Activated CD4-positive, alpha-beta T cell treated with anti-CD3 and anti-CD28 coated beads, Interleukin-2, amount 50 U/mL, for 16 hours (primary cell): Measurements from ENCODE around the gene SHB.
A peak's percentile ranks its signal among the peaks of the same experiment; 100 is the strongest.

Experiments used
- DNase-seq: peaks from one replicate; pipeline ENCODE4 v3.0.0-alpha.2; 2020

SHB gene

DNA sequence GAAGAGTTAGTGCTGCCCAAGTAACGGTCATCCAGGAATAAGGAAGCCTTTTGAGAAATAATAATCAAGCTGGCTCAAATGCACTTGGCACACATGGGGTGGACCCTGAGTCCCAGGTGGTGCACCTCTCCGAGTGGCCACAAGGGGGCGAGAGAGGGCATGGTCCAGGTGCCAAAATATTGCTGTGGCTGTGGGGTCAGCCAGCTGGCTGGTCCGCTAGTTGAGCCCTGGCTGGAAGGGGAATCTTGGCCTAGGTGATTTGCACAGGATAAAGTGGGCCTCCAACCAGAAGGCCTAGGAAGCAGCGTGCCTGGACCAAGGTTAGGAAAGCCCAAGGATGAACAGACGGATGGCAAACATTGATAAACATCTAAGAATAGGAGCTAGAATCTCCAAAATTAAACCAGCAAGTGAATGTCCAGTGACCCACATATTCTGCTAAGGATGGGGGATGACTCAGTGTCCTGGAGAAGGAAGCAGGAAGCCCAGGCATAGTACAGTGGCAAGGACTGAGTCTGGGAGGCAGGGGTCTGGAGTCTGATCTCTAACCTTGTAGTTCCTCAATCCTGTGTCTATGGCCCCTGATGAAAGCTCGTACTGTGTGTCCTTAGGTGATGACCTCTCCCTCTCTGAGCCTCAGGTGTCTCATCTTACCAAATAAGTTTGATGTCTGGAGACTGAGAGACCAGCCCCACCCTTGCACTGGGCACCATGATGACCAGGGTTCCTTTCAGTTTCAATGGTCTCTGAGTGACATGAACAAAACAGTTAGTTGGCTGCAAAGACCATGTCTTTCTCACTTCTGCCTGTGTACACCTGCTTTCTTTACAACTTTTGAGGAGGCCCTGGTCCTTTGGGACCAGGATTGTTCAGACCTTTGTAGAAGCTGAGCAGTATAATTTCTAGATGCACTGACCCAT is 19.2 kb upstream of the SHB start:
- peak; percentile 66 for DNase-seq

DNA sequence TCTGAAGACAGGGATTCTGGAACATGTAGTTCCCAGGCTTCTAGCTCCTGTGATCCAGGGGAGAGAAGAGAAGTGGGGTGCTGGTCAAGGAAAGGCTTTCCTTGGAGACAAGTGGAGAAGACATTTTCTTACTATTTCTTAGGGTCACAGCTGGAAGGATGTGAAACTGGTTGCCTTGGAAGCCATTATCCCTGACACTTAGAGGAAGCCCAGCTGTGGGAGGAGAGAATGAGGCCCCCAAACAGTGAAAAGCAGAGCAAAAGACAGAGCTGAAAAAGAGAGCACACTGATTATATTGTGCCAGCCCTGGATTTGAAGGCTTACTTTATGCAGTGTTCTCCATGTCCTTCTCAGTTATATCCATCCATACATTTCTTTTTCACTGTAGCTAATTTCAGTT is 17.5 kb upstream of the SHB start:
- no peak for DNase-seq

DNA sequence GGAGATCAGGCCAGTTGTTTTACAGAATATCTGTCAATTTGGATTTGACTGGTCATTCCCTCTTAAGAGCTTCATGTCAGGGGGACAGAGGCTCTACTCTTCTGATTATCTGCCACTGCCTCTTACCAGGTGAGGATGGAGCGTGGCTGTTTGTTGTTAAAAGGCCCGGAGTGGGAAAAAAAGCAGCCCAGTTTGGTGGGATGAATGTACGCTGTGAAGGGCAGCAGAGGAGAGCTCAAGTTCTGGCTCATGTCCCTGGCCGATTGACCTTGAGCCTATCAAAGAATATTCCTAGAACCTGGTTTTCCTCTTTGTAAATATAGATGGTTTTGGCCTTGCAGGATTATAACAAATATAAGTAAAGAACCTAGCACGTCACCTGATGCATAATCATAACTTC is 16.3 kb upstream of the SHB start:
- no peak for DNase-seq

DNA sequence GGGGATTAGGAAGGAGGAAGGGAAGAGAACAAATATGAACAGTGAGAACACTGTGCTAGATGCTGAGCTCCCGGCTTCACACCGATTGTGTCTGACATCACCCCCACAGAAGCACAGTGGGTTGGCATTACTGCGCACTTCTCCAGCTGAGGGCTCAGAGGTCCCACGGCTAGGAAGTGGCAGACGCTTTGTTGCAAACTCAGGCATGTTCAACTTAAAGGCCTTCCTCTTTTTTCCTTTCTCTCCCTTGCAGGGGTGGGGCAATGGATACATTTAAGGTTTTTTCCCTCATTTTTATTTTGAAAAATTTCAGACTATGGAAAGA is 15.5 kb upstream of the SHB start:
- no peak for DNase-seq

DNA sequence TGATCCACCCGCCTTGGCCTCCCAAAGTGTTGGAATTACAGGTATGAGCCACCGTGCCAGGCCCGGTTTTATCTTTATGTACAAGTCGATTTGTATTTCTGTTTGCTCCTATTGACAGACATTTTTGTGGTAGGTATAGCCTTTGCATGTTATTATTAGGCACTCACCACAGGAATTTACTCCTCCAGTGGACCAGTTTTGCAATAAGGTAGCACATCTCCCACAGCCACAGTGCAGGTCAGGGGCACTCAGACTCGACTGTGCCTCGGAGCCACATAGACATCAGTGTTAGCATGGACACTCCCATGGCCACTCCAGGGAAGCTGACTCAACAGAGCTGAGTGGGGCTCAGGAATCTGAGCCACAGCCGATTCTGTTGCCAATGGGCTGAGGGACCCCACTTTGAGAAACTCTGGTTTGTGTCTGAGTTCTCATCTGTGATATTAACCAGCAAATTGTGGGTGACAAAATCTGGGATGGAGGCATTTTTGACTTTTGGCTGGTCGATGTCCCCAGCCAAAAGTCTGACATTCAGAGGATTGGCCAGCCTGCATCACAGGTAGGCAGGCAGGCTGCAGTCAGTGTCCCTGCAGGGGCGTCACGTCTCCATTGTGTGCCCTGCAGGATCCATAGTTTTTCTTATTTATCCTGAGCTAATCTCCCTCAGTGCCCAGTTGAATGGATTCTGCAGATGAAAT is 15.0 kb upstream of the SHB start:
- no peak for DNase-seq

DNA sequence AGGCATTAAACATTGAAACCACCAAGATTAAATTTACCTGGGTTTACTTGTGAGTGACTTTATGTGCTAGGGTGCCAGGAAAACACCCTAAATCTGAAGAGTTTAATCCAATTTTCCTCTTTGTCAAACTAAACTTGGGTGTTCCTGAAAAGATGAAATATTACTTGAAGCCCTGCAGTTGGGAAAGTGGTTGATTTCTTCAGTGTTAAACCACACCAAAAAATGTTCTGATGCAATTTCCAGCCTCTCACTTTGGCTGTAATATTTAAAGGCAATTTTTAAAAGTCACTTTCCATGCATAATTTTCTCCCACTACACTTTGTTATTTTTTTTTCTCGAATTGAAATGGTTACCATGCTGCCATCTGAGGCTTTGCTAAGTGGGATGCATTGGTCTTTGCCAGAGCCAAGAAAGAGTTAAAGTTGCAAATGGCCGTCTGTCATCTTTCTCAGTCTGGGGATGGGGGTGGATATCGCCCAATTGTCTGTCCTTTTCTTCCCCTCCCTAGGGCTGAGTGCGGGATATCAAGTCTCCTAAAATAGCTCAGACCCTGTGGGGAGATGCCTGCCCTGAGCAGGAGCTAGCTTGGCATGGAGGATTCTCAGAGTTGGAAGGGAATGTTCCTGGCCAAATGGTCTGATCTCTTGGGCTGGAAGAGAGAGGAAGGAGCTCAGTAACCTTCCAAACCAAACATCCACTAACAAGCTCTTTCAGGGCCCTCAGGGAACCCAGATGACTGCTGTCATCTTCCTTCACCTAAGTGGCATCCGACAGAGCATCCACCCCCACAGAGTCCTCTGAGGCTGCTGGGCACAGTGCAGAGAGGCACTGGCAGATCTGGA is 13.6 kb upstream of the SHB start:
- no peak for DNase-seq

DNA sequence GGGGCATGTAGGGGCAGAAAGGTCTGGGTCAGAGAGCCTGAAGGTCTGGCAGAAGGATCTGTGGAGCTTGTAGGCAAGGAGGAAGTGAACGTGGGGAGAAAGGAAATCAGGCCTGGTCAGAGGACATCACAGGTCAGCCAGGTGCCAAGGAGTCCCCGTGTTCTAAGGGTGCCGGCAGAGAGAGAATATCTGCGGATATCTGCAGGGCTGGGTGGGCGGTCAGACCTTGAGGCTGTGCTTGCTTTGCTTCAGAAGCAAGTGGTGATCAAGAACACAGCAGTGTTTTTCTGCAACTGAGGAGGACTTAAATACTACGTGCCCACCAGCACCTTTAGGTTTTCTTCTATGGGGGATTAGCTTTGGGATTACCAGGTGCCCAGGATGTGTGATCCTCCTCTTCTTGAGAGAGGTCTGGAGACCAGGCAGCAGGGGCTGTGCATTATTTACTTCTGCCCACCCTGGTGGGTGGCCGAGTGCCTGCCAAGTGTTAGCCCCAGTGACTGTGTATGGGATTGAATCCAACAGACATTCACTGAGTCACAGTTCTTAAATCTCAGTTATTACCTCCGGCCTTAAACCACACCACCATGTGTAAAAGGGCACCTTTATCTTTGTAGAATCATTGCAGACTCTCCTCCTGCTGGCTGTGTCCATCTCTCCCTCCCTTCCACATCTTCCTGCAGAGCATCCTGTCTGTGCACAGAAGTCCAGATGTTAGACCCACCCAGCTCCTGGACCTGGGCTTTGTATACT is 12.5 kb upstream of the SHB start:
- DNase-seq = no peak

DNA sequence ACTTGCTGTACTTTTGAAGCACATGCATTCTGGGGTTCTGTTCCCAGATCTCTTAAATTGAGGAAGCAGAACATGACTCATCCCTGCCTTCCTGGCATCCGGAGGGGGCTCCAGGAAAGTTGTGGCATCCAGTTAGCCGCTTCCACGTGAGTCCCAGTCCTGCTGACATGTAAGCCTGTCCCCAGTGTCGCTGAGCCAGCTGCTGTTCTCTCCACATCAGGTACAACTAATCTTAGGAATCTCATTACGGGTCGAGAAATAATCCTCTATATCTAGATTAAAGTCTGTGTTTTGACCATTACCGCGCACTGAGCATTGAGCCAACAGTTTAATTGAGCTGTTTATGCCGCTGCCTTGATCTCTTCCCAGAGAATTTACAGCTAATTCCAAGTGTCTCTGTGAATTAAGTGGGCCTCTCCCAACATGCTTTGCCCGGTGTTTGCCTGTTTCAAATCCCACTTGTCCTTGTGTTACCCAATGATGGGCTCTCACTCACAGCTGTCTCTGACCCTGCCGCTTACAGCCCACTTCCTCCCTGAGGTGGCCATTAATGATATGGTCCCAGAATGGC is 10.5 kb upstream of the SHB start:
- no peak for DNase-seq

DNA sequence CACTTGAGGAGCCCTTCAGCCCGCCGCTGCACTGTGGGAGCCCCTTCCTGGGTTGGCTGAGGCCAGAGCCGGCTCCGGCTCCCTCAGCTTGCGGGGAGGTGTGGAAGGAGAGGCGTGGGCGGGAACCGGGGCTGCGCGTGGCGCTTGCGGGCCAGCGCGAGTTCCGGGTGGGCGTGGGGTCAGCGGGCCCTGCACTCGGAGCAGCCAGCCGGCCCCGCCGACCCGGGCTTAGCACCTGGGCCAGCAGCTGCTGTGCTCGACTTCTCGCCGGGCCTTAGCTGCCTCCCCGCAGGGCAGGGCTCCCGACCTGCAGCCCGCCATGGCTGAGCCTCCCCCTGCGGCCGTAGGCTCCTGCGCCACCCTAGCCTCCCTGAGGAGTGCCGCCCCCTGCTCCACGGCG is 6.2 kb upstream of the SHB start:
- DNase-seq = no peak

DNA sequence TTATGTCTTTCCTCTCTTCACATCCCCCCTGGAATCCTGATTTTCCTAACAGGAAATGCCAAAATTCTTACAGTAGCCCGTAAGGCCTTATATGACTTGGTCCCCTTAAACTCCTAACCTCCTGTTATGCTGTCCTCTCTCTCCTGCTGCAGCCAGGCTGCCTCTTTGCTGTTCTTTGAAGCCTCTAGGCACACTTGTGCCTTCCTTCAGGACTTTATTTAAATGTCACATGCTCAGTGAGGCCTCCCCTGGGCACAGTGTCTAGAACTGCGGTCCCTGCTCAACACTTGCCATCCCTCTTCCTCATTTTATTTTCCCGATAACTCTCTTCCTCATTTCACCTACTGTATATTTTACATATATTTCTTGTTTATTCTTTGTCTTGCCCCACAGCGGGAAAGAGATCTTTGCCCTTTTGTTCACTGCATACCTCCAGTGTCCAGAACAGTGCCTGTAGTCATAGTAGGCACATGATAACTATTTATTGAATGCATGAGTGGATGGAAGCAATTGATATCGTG is 5.5 kb upstream of the SHB start:
- no peak for DNase-seq

DNA sequence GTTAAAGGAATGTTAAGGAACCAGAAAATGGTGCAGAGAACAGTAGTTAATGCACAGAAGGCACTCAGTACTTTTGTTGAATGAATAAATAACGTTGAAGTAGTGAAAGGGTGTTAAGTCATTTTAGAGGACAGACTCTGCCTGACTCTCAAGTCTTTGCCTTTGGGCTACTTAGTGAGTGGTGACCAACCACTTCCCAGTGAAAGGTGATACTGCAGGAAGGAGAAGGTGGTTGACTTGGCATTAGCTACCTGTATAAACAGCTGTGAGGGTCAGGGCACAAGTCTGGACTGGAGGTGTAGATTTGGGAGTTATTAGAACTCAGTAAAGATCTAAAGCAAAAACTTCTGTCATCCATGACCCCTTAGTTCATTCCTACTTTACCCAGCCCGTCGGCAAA is 4.9 kb upstream of the SHB start:
- no peak for DNase-seq

DNA sequence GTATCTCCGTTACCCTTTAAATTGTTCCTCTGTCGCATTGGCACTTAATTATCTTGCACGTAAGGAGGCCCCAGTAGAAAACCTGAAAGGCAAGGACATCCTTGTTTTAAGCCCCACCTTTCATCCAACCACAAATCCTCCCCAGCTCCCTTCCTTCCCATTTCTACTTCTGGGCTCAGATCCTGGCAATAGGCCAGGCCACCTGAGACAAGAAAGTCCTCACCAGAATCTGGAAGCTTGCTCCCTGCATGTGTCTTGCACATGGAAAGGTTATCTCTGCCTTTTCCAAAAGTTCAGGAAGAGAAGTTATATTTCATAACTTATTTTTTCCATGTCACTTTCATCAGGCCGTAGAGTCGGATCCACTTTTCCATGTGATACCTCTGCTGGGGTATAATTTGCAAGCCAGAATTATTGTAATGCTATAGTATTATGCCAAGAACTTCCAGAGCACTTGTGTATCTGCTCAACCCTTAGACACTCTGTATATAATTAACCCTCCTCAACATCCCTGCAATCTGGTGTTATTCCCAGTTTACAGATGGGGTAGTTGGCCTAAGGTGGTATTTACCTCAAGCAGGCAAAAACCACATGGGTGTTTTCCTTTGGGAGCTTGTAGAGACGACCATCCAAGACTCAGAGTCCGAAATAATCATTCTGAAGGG is 2.6 kb upstream of the SHB start:
- no peak for DNase-seq

DNA sequence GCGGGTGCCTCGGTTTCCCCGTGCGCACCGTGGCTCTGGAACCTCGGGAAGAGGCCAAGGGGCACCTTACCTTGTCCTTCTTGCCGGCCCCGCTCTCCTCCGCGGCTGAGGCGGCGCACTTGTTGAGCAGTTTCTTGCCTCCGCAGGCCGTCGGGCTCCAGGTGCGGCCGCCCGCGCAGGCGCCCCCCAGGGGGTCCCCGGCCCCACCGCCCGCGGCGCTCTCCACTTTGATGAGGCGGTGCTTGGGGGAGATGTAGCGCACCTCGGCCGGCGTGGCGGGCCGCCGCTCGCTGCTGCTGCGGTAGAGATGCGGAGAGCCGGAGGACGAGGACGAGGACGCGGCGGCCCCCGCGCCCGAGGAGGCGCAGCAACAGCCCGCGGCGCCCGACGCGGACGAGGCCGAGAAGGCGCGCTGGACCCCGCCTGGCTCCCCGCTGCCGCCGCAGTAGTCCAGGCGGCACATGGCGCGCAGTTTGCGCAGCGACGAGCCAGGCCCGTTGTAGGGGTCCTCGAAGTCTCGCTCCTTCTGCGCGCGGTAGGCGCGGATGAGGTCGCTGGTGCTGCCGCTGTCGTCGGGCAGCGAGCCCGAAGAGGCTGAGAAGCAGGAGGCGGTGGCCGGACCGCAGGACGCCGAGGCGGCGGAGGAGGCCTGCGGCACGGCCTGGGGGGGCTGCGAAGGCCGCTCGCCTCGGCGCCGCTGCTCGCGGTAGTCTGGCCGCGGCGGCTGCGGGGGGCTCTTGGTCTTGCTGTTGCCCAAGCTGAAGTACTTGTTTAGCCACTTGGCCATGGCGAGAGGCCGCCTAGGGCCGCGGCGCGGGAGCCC is 957 bp downstream of the SHB start:
- no peak for DNase-seq

DNA sequence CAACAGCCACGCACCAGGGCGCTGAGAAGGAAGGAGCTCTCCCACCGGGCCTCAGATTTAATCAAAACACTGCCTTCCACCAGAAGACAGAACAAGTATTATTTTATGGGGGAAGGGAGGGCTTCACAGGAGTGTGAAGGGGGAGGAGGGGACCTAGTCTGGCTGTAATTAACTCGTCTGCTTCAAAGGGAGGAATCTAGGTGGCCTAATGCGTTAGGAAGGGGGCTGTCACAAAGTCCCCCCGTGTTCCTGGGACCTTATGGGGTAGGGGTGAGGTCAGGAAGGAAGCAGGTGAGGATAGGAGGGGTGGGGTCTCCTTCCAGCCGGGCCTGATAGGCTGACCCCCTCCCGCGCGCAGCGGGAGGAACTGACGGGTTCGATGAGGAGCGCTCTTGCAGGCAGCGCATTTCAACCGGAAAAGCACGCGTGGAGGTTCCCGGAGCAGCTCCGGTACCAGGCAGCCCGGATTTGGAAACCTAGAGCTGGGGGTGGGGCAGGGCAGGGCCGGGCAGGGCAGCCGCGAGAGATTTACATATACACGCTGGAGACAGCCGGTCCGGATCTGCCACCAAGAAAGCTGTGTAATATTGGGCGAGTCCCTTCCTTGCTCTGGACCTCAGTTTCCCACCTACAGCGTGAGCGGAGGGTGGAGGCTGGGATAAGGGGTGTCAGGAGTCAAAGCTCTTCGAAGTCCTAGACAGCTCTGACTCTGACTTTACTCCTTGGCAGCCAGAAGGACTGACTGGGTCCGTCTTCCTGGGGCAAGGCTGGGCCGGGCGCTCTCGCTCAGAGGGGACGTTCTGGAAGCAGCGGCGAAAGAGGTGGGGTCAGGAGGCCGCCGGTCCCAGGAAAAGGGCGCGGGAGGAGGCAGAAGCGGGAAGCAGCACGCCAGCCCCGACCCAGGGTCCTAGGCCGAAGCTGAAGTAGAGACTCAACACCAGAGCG is 1.8 kb downstream of the SHB start:
- DNase-seq = no peak

DNA sequence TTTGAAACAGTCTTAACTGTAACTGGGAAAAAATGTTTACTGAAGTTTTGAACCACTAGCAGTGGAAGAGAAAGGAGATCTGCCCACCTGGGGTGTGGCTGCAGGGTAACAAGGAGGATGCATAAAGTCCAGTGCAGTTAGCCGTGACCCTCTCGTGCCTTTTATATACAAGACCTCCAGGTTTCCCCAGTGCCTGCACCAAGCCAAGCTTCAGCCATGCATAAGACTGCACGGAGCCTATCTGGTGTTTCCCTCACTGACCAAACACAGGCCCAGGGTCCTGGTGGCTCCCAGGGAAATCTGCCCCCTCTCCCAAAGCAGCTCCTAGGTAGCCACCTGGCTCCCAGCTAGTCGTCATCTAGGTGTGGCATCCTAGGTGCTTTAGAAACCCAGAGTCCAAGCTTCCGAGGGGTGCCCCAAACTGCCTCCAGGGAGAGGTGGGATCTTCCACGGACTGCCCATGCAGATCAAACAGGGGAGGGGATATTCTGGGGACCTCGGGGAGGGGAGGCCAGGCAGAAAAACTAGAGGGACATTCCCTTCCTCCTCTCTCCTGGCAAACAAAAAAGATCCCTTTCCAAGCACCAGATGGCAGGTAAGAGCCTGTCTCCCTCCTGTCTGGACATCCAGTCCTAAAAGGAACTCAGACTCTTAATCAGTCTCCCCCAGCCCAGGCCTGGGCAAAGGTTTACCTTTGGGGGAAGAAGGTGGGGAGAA is 2.7 kb downstream of the SHB start:
- DNase-seq = no peak

DNA sequence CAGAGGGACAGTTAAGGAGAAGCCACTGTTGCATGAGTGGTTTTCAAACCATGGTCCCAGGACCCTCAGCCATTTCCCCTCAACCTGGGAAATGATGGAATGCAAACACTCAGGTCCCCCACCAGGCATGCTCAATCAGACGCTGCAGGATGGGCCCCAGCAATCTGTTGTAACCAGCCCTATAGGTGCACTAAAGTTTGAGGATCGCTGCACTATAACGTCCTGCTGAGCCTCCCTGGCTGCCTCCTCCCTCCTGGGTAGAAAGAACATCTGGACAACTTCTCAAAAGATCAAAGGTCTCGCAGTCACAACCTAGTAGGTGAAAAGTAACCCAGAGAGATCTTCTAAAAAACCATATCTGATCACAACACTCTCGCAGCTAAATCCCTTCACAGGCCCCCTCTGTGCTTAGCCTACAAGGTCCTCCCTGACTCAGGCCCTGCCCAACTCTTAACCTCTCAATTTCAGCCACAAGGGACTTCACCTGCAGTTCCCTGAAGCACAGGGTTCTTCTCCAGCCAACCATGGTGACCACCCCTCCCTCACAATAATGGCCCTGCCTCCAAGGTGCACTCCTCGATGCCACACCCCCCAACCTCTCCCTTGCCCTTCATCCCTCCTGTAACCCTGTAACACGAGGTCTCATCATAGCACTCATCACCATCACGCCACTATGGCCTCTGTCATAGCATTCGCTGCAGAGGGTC is 3.5 kb downstream of the SHB start:
- no peak for DNase-seq

DNA sequence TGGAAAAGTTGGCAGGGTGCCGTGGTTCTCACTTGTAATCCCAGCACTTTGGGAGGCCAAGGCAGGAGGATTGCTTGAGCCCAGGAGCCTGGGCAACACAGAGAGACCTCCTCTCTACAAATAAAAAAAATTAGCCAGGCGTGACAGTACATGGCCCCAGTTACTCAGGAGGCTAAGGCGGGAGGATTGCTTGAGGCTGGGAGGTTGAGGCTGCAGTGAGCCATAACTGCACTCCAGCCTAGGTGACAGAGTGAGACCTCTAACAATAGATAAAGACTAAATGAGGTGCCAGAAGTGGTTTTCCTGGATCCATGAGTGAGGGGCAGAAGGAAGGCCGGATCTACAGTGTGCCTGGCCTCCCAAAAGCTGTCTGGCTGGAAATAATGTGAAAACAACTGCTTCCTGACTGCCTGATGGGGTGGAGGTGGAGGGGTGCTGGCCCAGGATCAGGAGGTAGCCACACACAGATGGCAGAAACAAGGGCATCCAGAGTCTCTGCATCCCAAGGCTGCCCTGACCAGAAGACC is 4.1 kb downstream of the SHB start:
- no peak for DNase-seq

DNA sequence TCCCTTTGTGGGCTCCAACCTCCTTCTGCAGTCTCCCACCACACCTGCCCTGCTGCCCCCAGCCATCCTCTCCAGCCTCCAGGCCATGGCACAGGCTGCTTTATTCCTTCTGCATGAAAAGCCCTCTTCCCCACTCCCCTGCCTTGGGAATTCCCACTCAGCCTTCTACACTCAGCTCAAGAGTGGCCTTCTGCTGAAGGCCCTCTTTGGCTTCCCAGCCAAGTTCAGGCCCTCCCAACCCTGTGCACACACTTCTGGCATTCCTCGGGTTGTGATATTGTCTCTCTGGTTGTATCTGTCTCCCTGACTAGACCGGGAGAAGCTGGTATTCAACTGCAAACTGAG is 5.7 kb downstream of the SHB start:
- DNase-seq = no peak
